ENCODE data around the gene RAP1B. TPM values are rescaled to one million over a fixed set of nuclear protein-coding genes. Genes with fewer than 3 reads are reported as not detected.

The RAP1B gene
- total RNA-seq, 1 donor from 2014 or later, result 87.6 TPM

Other genes starting within 250 kb of the RAP1B start
- 27.0 TPM for gene NUP107, start 76.1 kb downstream of the RAP1B start, total RNA-seq
- 10.7 TPM for gene SLC35E3, start 135.3 kb downstream of the RAP1B start, total RNA-seq
- 92.9 TPM for gene MDM2, start 197.3 kb downstream of the RAP1B start, total RNA-seq